Spleen (tissue), 11 donors: ENCODE measurements around the gene LCT. TPM values are rescaled to one million over a fixed set of nuclear protein-coding genes. Genes with fewer than 3 reads are reported as not detected.

Experiments used
- DNase-seq: peaks from one replicate; pipeline ENCODE4 v3.0.0-alpha.2; 2020
- H3K27ac ChIP-seq, 8 donors: fragments of 200-600 bp; sonication (generic) in 7 of 8; 1 replicate in 4 of 8; 2 replicates in 4 of 8; pipeline versions ENCODE4 v1.5.0 to v1.8.0; 2016 to 2021; ENCODE audit warnings: inconsistent platforms in 4 of 8, mild to moderate bottlenecking in 4 of 8, moderate library complexity in 1 of 8
- H3K27me3 ChIP-seq, 7 donors: fragments of 200-600 bp; sonication (generic) in 6 of 7; replicated peaks in 1 of 7; 1 replicate in 4 of 7; 2 replicates in 3 of 7; pipeline versions ENCODE4 v1.5.0 to v1.8.0; 2016 to 2021; ENCODE audit warnings: inconsistent platforms in 3 of 7, mild to moderate bottlenecking in 1 of 7
- H3K36me3 ChIP-seq, 6 donors: fragments of 200-600 bp; sonication (generic) in 5 of 6; 1 replicate in 4 of 6; 2 replicates in 2 of 6; pipeline versions ENCODE4 v1.5.0 to v1.8.0; 2016 to 2021; ENCODE audit warnings: inconsistent platforms in 2 of 6
- H3K4me1 ChIP-seq, 6 donors: fragments of 200-600 bp; sonication (generic) in 5 of 6; 1 replicate in 3 of 6; 2 replicates in 3 of 6; pipeline versions ENCODE4 v1.5.0 to v1.8.0; 2016 to 2021; ENCODE audit warnings: inconsistent platforms in 3 of 6
- H3K4me3 ChIP-seq, 8 donors: fragments of 200-600 bp; sonication (generic) in 7 of 8; 1 replicate in 4 of 8; 2 replicates in 4 of 8; pipeline versions ENCODE4 v1.5.0 to v1.8.0; 2016 to 2021; ENCODE audit warnings: inconsistent platforms in 4 of 8, mild to moderate bottlenecking in 4 of 8, moderate library complexity in 2 of 8
- H3K9me3 ChIP-seq, 8 donors: fragments of 200-600 bp; sonication (generic) in 7 of 8; 1 replicate in 4 of 8; 2 replicates in 4 of 8; pipeline versions ENCODE4 v1.5.0 to v1.8.0; 2016 to 2021; ENCODE audit warnings: inconsistent platforms in 4 of 8
- CTCF ChIP-seq, 11 experiments: fragments of 200-600 bp in 7 of 11; fragments of 450-650 bp in 4 of 11; sonication (generic) in 4 of 11; IDR thresholded peaks in 8 of 11; conservative IDR thresholded peaks in 3 of 11; 1 replicate in 7 of 11; 2 replicates in 4 of 11; pipeline versions ENCODE4 v1.4.0 to v1.8.0; 2016 to 2021; ENCODE audit warnings: antibody characterized with exemption in 11 of 11, inconsistent platforms in 4 of 11, mild to moderate bottlenecking in 1 of 11
- POLR2A ChIP-seq, 3 donors: fragments of 450-650 bp; IDR thresholded peaks; one replicate each; pipeline ENCODE4 v1.5.1; 2017; ENCODE audit warnings: antibody characterized with exemption in 3 of 3, mild to moderate bottlenecking in 1 of 3
- POLR2AphosphoS5 ChIP-seq, 3 donors: sonication (generic); formaldehyde crosslinking; IDR thresholded peaks; one replicate each; pipeline ENCODE4 v1.5.1; 2017; ENCODE audit warnings: antibody characterized with exemption in 3 of 3
- WGBS, 5 donors: extraction: QIAGEN DNeasy Blood & Tissue Kit in 3 of 5; methylation state at CpG; one replicate each; pipeline versions ENCODE4 v1.1.5 to v1.1.7; 2013 to 2018; 5-methylcytosine and 5-hydroxymethylcytosine counted together
- intact Hi-C: fragments of 100-400 bp; cut with DNase I; formaldehyde crosslinking; loops from one replicate; pipeline ENCODE4 v1.15.0; 2023; ENCODE audit warnings: low total_unique reads
- polyA plus RNA-seq, 3 donors: library from polyadenylated mRNA; stranded (reverse); fragments of 200-250 nt; gene quantifications; one replicate each; pipeline ENCODE4 v1.2.1, GENCODE V29; 2013
- total RNA-seq, 7 donors: library from RNA; depleted of rRNA in 3 of 7; stranded (reverse); fragments of >200 nt in 3 of 7; fragmentation: NEBNext Ultra II Directional in 4 of 7; extraction: Animal tissue kit (Norgen Biotek cat#: 25700) in 4 of 7; gene quantifications; one replicate each; pipeline versions ENCODE4 v1.1.0 to v1.2.1, GENCODE V29; 2016 to 2021
- donor health status: healthy with polysubstance abuse.
- donor health status: DM: no; HTN: no; CAD: no; lungs with moderate emphysema.
- donor health status: DM: no; HTN: no; CAD: no.
- donor health status: Bipolar disorder and iron deficiency.
- donor health status: healthy.
- donor health status: DM: no; HTN: no; CAD: no.
- donor health status: DM: yes; HTN: yes; CAD: no.

The LCT gene
- total and polyA plus RNA-seq, 10 donors = 0.02 to 0.19 (median 0.06) TPM; not detected in 3

- H3K27ac ChIP-seq = no peak overlapping the region
Measured at GRCh38 chr2:135785032-135785431, 52.0 kb downstream of the LCT start.

GRCh38 chr2:135783439-135783838 lies 53.5 kb downstream of the LCT start:
- no peaks in the 10 kb centered on the region for H3K9me3 ChIP-seq
- H3K27ac ChIP-seq = no peak overlapping the region
- TF ChIP-seq CTCF (IDR thresholded peaks at IDR 0.05 in 8 of 11, conservative IDR thresholded peaks at IDR 0.05 in 3 of 11) (no peak), POLR2A (IDR thresholded peaks at IDR 0.05) (no peak), POLR2AphosphoS5 (IDR thresholded peaks at IDR 0.05) (no peak)
- DNase-seq = no peak
- WGBS, 5 donors = 60 to 79% (median 79%) methylated on average over 3 of the region's 3 CpGs
- H3K4me1 ChIP-seq = no peaks in the 10 kb centered on the region
- H3K27me3 ChIP-seq = no peaks in the 10 kb centered on the region
- no peak overlapping the region for H3K4me3 ChIP-seq
- intact Hi-C loops = no loop called here
- peaks cover 8 to 100% (median 78%) of the 10 kb centered on the region in 6 donors for H3K36me3 ChIP-seq

More at GRCh38 chr2:135785032-135785431, 52.0 kb downstream of the LCT start:
- H3K9me3 ChIP-seq = no peaks in the 10 kb centered on the region
- intact Hi-C loops = no loop called here
- no peak overlapping the region for H3K4me3 ChIP-seq
- DNase-seq = no peak
- TF ChIP-seq POLR2AphosphoS5 (IDR thresholded peaks at IDR 0.05) (no peak), POLR2A (IDR thresholded peaks at IDR 0.05) (no peak), CTCF (IDR thresholded peaks at IDR 0.05 in 8 of 11, conservative IDR thresholded peaks at IDR 0.05 in 3 of 11) (no peak)
- no peaks in the 10 kb centered on the region for H3K4me1 ChIP-seq
- H3K27me3 ChIP-seq = no peaks in the 10 kb centered on the region
- peaks cover 5 to 85% (median 64%) of the 10 kb centered on the region in 6 donors for H3K36me3 ChIP-seq
- 82 to 96% (median 87%) methylated on average over 2 of the region's 2 CpGs for WGBS, 5 donors

- no peak for DNase-seq
- WGBS, 5 donors = 94 to 99% (median 97%) methylated on average over 2 of the region's 2 CpGs
- Histone ChIP-seq H3K4me1 (no peaks in the 10 kb centered on the region), H3K27ac (no peak overlapping the region), H3K27me3 (no peaks in the 10 kb centered on the region), H3K9me3 (no peaks in the 10 kb centered on the region), H3K36me3 (peaks cover 8 to 100% (median 88%) of the 10 kb centered on the region in 6 donors), H3K4me3 (no peak overlapping the region)
- intact Hi-C loops = no loop called here
- TF ChIP-seq CTCF (IDR thresholded peaks at IDR 0.05 in 8 of 11, conservative IDR thresholded peaks at IDR 0.05 in 3 of 11) (no peak), POLR2AphosphoS5 (IDR thresholded peaks at IDR 0.05) (no peak)
Measured at GRCh38 chr2:135782231-135782630, 54.8 kb downstream of the LCT start.

GRCh38 chr2:135776367-135776766 lies 60.6 kb downstream of the LCT start:
- H3K27ac ChIP-seq = no peak overlapping the region
- H3K9me3 ChIP-seq = no peaks in the 10 kb centered on the region
- DNase-seq = no peak
- H3K27me3 ChIP-seq = no peaks in the 10 kb centered on the region
- no peaks in the 10 kb centered on the region for H3K4me1 ChIP-seq
- H3K4me3 ChIP-seq = no peak overlapping the region
- intact Hi-C loops = no loop called here
- 92 to 99% (median 97%) methylated on average over 7 of the region's 7 CpGs for WGBS, 5 donors
- no peak for TF ChIP-seq CTCF (IDR thresholded peaks at IDR 0.05 in 8 of 11, conservative IDR thresholded peaks at IDR 0.05 in 3 of 11)
- TF ChIP-seq POLR2AphosphoS5 (IDR thresholded peaks at IDR 0.05) = no peak
- TF ChIP-seq POLR2A (IDR thresholded peaks at IDR 0.05) = no peak
- peaks cover 8 to 100% (median 96%) of the 10 kb centered on the region in 6 donors for H3K36me3 ChIP-seq
